Left ventricle myocardium inferior (tissue), 1 donor: ENCODE measurements around the gene VCAM1. TPM values are rescaled to one million over a fixed set of nuclear protein-coding genes. Genes with fewer than 3 reads are reported as not detected.

Experiments
- DNase-seq: peaks from one replicate; pipeline ENCODE4 v3.0.0-alpha.2; 2020
- H3K27ac ChIP-seq: fragments of 200-600 bp; replicated peaks from 2 replicates; pipeline ENCODE4 v1.8.0; 2021
- H3K27me3 ChIP-seq: fragments of 200-600 bp; 2 replicates; pipeline ENCODE4 v1.8.0; 2021; ENCODE audit warnings: low read depth
- H3K36me3 ChIP-seq: fragments of 200-600 bp; 2 replicates; pipeline ENCODE4 v1.8.0; 2021
- H3K4me1 ChIP-seq: fragments of 200-600 bp; 2 replicates; pipeline ENCODE4 v1.8.0; 2021
- H3K4me3 ChIP-seq: fragments of 200-600 bp; 2 replicates; pipeline ENCODE4 v1.8.0; 2021; ENCODE audit warnings: mild to moderate bottlenecking, moderate library complexity
- H3K9me3 ChIP-seq: fragments of 200-600 bp; replicated peaks from 2 replicates; pipeline ENCODE4 v1.8.0; 2021
- CTCF ChIP-seq: fragments of 200-600 bp; IDR thresholded peaks from 2 replicates; pipeline ENCODE4 v1.8.0; 2021; ENCODE audit warnings: antibody characterized with exemption, mild to moderate bottlenecking, borderline replicate concordance
- intact Hi-C: fragments of 100-400 bp; cut with micrococcal nuclease; formaldehyde crosslinking; loops from one replicate; pipeline ENCODE4 v1.11.0; 2022
- total RNA-seq: library from RNA; stranded (reverse); fragmentation: NEBNext Ultra II Directional; extraction: Animal tissue kit (Norgen Biotek cat#: 25700); gene quantifications from one replicate; pipeline ENCODE4 v1.2.1, GENCODE V29; 2021
- donor health status: DM: no; HTN: yes; CAD: no; lungs with severe emphysema.

Gene VCAM1
- total RNA-seq, 1 donor from 2014 or later = 4.0 TPM

DNA sequence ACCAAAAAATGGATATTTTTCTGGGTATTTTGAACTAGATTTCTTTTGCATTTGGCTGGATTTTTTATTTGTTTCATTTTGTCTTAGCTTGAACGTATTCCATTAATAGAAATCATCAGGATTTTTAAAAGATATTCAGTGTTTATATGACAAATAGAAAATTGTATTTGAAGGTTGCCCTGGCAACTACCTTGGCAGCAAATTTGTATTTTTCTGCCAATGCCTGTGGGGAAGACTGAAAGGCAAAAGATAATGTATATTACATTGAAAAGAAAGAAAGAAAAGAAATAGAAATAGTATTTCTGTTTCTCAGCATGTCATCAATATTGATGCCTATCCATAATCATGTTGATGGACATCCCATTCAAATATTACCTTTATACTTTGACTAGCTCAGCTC is 16.8 kb downstream of the VCAM1 start:
- TF ChIP-seq CTCF = no peak
- intact Hi-C loops = no loop called here
- no peak overlapping the region for H3K27ac ChIP-seq
- no peak overlapping the region for H3K4me3 ChIP-seq
- no peaks in the 10 kb centered on the region for H3K4me1 ChIP-seq
- H3K27me3 ChIP-seq = no peaks in the 10 kb centered on the region
- DNase-seq = no peak
- H3K9me3 ChIP-seq = no peaks in the 10 kb centered on the region
- H3K36me3 ChIP-seq = no peaks in the 10 kb centered on the region

- no peaks in the 10 kb centered on the region for H3K4me1 ChIP-seq
- no peaks in the 10 kb centered on the region for H3K36me3 ChIP-seq
- TF ChIP-seq CTCF = no peak
- intact Hi-C loops = no loop called here
- H3K9me3 ChIP-seq = no peaks in the 10 kb centered on the region
- DNase-seq = no peak
- H3K27ac ChIP-seq = no peak overlapping the region
- no peak overlapping the region for H3K4me3 ChIP-seq
- H3K27me3 ChIP-seq = no peaks in the 10 kb centered on the region
These were observed 17.2 kb downstream of the VCAM1 start for GRCh38 chr1:100736746-100737145.

- Histone ChIP-seq H3K4me1 (no peaks in the 10 kb centered on the region), H3K36me3 (no peaks in the 10 kb centered on the region), H3K27ac (no peak overlapping the region), H3K9me3 (peaks cover 11% of the 10 kb centered on the region), H3K27me3 (no peaks in the 10 kb centered on the region), H3K4me3 (no peak overlapping the region)
- no peak for DNase-seq
- intact Hi-C loops = no loop called here
- TF ChIP-seq CTCF = no peak
These were observed 27.0 kb downstream of the VCAM1 start for GRCh38 chr1:100746542-100746932.

- Histone ChIP-seq H3K4me1 (no peaks in the 10 kb centered on the region), H3K36me3 (no peaks in the 10 kb centered on the region), H3K4me3 (no peak overlapping the region), H3K9me3 (peaks cover 11% of the 10 kb centered on the region), H3K27me3 (no peaks in the 10 kb centered on the region), H3K27ac (no peak overlapping the region)
- TF ChIP-seq CTCF = no peak
- intact Hi-C loops = no loop called here
- DNase-seq = no peak
These were observed 28.2 kb downstream of the VCAM1 start for GRCh38 chr1:100747771-100748170.

DNA sequence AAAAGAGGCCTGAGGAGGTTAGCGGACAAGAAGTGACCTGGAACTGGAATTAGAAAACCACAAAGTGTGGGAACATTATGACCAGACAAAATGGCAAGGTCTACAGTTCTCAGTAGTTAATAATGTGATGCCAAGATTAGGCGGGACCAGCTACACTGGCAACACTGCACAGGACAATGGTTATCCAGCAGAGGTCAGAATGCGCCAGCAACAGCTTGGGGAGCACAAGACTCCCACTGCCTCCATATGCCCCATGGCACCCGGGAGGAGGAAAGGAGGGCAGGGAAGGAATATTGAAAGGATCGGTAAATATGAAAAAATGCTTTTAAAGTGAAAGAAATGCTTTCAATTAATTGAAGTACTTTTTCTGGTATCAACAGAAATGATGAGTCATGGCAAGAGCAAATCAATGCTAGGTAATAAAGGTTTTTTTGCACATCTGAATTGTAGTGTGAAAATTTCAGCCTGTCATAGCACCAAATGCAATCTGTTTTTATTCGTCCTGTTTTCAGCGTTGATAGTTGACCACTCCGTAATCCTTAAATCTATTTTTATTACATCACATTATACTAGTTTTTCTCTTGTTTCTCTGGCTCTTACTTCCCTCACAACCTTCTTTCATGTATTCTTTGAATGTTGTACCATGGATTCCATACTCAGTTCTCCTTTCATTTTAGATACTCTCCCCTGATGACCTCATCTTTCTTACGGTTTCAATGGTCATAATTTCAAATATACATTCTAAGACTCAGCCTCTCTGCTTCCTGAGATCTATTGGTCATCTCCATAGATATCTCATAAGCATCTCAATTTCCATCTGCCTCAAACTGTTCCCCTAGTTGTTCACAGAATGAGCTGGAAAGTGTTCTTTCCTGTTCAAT is 30.7 kb downstream of the VCAM1 start:
- Histone ChIP-seq H3K9me3 (peaks cover 11% of the 10 kb centered on the region), H3K4me1 (no peaks in the 10 kb centered on the region), H3K4me3 (no peak overlapping the region), H3K27me3 (no peaks in the 10 kb centered on the region), H3K36me3 (no peaks in the 10 kb centered on the region), H3K27ac (no peak overlapping the region)
- TF ChIP-seq CTCF = no peak
- DNase-seq = no peak
- intact Hi-C loops = no loop called here
